Suprapubic skin (tissue), 4 donors: Measurements from ENCODE around the gene NFATC2. TPM values are rescaled to one million over a fixed set of nuclear protein-coding genes. Genes with fewer than 3 reads are reported as not detected.

ENCODE experiments used
- DNase-seq, 2 donors: peaks; one replicate each; pipeline ENCODE4 v3.0.0-alpha.2; 2019; ENCODE audit warnings: low spot score in 2 of 2
- H3K27ac ChIP-seq: fragments of 200-600 bp; sonication (generic); one replicate; pipeline ENCODE4 v1.5.1; 2019
- H3K27me3 ChIP-seq: fragments of 200-600 bp; sonication (generic); one replicate; pipeline ENCODE4 v1.5.1; 2019
- H3K36me3 ChIP-seq: fragments of 200-600 bp; sonication (generic); one replicate; pipeline ENCODE4 v1.5.1; 2019
- H3K4me1 ChIP-seq: fragments of 200-600 bp; sonication (generic); one replicate; pipeline ENCODE4 v1.5.1; 2019
- H3K4me3 ChIP-seq: fragments of 200-600 bp; sonication (generic); one replicate; pipeline ENCODE4 v1.5.1; 2019; ENCODE audit warnings: mild to moderate bottlenecking
- H3K9me3 ChIP-seq: fragments of 200-600 bp; sonication (generic); one replicate; pipeline ENCODE4 v1.5.1; 2019
- EP300 ChIP-seq: sonication (generic); formaldehyde crosslinking; IDR thresholded peaks from one replicate; pipeline ENCODE4 v1.6.1; 2017; ENCODE audit warnings: antibody characterized with exemption
- POLR2A ChIP-seq, 2 donors: fragments of 450-650 bp; IDR thresholded peaks; one replicate each; pipeline ENCODE4 v1.6.1; 2017; ENCODE audit warnings: antibody characterized with exemption in 2 of 2, mild to moderate bottlenecking in 2 of 2, moderate library complexity in 2 of 2
- POLR2AphosphoS5 ChIP-seq, 3 donors: sonication (generic); formaldehyde crosslinking; IDR thresholded peaks; one replicate each; pipeline ENCODE4 v1.6.1; 2017; ENCODE audit warnings: antibody characterized with exemption in 3 of 3
- WGBS: methylation state at CpG from one replicate; pipeline ENCODE4 v1.1.5; 2018; 5-methylcytosine and 5-hydroxymethylcytosine counted together
- total RNA-seq, 4 donors: library from RNA; depleted of rRNA; stranded (reverse); fragments of >200 nt; gene quantifications; one replicate each; pipeline ENCODE4 v1.1.0, GENCODE V29; 2016
- TF ChIP-seq, protein P1 (sequence below), 2 donors: fragments of 200-600 bp in 1 of 2; fragments of 450-650 bp in 1 of 2; sonication (generic) in 1 of 2; IDR thresholded peaks; one replicate each; pipeline ENCODE4 v1.5.1; 2016 to 2019; ENCODE audit warnings: antibody characterized with exemption in 2 of 2, mild to moderate bottlenecking in 1 of 2, moderate library complexity in 1 of 2

The NFATC2 gene
- total RNA-seq, 4 donors from 2014 or later: 5.4 to 15.7 (median 8.4) TPM

DNA sequence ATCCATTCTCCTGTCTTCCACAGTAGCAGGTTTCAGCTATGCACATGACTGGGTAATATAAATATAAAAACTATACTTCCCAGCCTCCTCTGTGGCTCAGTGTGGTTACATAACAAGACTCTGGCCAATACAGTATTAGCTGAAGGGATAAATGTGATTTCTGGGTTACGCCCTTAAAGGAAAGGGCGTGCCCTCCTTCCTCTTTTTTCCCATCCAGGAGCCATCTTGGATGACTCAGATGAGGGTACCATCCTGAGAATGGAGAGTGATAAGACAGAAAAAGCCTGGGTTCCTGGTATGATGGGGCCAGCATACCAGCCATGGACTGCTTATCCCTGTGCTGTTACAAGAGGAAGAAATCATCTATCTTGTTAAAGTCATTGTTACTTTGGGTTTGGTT, 123.3 kb downstream of the NFATC2 start:
- no peak overlapping the region for H3K27ac ChIP-seq
- WGBS: 71% methylated on average over 2 of the region's 2 CpGs
- H3K4me3 ChIP-seq: no peak overlapping the region
- no peaks in the 10 kb centered on the region for H3K36me3 ChIP-seq
- DNase-seq: no peak
- no peak for TF ChIP-seq EP300
- TF ChIP-seq, protein P1, sequence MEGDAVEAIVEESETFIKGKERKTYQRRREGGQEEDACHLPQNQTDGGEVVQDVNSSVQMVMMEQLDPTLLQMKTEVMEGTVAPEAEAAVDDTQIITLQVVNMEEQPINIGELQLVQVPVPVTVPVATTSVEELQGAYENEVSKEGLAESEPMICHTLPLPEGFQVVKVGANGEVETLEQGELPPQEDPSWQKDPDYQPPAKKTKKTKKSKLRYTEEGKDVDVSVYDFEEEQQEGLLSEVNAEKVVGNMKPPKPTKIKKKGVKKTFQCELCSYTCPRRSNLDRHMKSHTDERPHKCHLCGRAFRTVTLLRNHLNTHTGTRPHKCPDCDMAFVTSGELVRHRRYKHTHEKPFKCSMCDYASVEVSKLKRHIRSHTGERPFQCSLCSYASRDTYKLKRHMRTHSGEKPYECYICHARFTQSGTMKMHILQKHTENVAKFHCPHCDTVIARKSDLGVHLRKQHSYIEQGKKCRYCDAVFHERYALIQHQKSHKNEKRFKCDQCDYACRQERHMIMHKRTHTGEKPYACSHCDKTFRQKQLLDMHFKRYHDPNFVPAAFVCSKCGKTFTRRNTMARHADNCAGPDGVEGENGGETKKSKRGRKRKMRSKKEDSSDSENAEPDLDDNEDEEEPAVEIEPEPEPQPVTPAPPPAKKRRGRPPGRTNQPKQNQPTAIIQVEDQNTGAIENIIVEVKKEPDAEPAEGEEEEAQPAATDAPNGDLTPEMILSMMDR (IDR thresholded peaks at IDR 0.05): no peak
- TF ChIP-seq POLR2AphosphoS5 (IDR thresholded peaks at IDR 0.05): no peak
- TF ChIP-seq POLR2A (IDR thresholded peaks at IDR 0.05): no peak
- H3K4me1 ChIP-seq: no peaks in the 10 kb centered on the region
- no peaks in the 10 kb centered on the region for H3K9me3 ChIP-seq
- H3K27me3 ChIP-seq: no peaks in the 10 kb centered on the region

DNA sequence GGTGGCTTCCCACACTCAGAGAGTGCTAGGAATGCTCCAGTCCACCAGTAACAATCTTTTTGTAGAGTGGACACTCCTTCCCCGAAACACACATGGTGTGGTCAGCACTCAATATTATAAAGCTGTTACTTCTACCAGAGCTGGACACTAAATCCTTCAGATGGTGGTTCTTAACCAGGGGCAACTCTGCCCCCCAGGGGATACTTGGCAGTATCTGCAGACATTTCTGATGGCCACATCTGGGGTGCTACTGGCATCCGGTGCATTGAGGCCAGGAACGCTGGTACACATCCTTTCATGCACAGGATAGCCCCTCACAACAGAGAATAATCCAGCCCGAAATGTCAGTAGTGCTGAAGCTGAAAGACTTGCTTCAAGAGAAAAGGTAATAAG, 124.4 kb downstream of the NFATC2 start:
- Histone ChIP-seq H3K4me3 (no peak overlapping the region), H3K27me3 (no peaks in the 10 kb centered on the region), H3K36me3 (no peaks in the 10 kb centered on the region), H3K4me1 (peaks cover 6% of the 10 kb centered on the region), H3K27ac (no peak overlapping the region), H3K9me3 (no peaks in the 10 kb centered on the region)
- WGBS: 98% methylated on average over 4 of the region's 4 CpGs
- TF ChIP-seq, protein P1 (IDR thresholded peaks at IDR 0.05): no peak
- TF ChIP-seq POLR2A (IDR thresholded peaks at IDR 0.05) (no peak), EP300 (no peak)
- DNase-seq: no peak

DNA sequence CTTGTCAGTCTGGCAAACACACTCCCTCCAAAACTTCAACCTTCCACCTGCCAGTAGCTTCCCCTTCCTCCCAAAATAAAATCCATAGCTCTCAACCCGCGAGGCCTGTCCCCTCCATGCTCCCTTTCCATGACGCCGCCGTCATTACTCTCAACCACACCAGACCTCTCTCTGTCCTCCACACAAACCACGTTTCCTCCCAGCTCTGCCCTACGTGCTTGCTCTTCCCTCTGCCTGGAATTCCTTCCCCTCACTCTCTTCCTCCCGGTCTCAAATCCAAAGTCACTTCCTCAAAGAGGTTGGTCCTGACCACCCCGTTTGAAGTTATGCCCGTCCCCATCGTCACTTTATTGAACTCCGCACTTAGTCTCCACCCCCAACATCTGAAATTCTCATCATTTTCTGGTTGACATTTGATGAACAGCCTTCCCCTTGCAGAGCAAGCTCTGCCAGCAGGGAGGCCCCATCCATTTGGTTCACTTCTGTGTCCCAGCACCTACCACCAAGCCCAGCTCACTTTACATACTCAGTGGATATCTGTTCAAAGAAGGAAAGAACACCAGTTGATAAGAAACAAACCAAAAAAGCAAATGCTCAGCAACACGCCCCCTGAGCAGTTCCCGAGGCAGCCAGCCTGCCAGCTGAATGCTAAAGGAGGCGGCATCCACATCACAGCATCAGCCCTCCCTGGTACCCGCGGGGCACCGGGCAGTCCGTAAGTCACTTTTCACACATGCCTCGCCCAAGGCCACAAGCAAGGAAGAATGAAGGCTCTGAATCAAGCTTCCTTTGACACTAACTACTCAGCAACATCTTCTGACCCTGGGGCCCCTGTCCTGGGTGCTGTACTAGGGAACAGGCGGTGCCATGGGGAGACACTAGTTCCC, 125.0 kb downstream of the NFATC2 start:
- no peak for DNase-seq
- H3K36me3 ChIP-seq: no peaks in the 10 kb centered on the region
- H3K27ac ChIP-seq: no peak overlapping the region
- H3K27me3 ChIP-seq: no peaks in the 10 kb centered on the region
- TF ChIP-seq, protein P1 (IDR thresholded peaks at IDR 0.05): no peak
- no peak for TF ChIP-seq POLR2AphosphoS5 (IDR thresholded peaks at IDR 0.05)
- TF ChIP-seq EP300: no peak
- TF ChIP-seq POLR2A (IDR thresholded peaks at IDR 0.05): no peak
- H3K4me1 ChIP-seq: peaks cover 12% of the 10 kb centered on the region
- WGBS: 81% methylated on average over 21 of the region's 21 CpGs
- no peaks in the 10 kb centered on the region for H3K9me3 ChIP-seq
- no peak overlapping the region for H3K4me3 ChIP-seq

DNA sequence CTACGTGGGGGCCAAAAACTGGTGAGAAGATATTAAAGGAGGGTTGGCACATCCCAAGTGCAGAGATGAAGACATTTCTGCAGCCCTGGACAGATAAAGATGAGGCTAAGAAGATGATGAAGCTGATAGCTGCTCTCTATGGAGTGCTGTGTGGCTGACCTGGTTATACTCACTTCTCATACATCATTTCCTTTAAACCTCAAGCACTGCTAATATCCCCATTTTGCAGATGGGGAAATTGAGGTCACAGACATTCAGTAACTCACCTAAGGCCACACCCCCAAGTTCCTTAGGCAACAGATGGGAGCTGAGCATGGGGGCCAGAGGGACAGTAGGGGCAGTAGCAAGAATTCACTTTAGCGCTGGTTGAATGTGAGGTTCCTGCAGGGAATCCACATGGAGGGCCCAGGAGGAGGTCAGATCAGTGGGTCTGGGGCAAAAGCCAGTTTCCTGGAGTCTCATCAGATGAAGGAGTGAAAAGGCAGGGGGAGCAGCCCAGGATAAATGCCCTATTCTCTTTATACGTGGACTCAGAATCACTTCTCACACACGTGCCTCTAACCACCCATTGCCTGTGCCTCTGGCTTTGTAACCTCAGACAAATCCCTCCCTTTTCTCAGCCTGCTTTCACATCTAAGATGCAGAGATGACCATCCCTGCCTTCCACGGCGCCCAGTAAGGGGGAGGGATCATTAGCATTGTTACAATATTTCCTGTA, 125.8 kb downstream of the NFATC2 start:
- Histone ChIP-seq H3K27me3 (no peaks in the 10 kb centered on the region), H3K27ac (no peak overlapping the region), H3K4me3 (no peak overlapping the region), H3K36me3 (no peaks in the 10 kb centered on the region), H3K4me1 (peaks cover 19% of the 10 kb centered on the region), H3K9me3 (no peaks in the 10 kb centered on the region)
- DNase-seq: no peak
- TF ChIP-seq EP300 (no peak), POLR2AphosphoS5 (IDR thresholded peaks at IDR 0.05) (no peak)
- TF ChIP-seq, protein P1 (IDR thresholded peaks at IDR 0.05): no peak
- WGBS: 70% methylated on average over 6 of the region's 6 CpGs

DNA sequence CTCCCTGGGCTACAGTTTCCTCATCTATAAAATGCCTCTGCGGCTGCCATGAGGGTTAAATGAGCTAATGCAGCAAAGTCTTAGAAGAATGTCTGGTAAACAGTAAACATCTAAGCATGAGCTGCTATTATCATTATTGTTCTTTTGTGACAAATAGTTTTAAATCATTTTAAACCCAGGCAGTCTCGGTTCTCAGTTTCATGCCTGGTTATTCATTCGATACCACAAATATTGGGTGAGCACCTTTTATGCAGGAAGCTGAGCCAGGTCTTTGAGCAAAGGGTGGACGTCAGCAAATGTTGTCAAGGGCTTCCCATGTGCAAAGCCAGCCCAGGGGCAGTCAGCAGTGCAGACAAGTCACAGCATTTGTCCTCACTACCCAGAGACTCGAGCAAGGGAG, 128.7 kb downstream of the NFATC2 start:
- Histone ChIP-seq H3K4me1 (peaks cover 19% of the 10 kb centered on the region), H3K9me3 (no peaks in the 10 kb centered on the region), H3K36me3 (no peaks in the 10 kb centered on the region), H3K27ac (peak overlapping the region; percentile 46), H3K4me3 (no peak overlapping the region), H3K27me3 (no peaks in the 10 kb centered on the region)
- TF ChIP-seq EP300: no peak
- TF ChIP-seq POLR2A (IDR thresholded peaks at IDR 0.05): no peak
- TF ChIP-seq, protein P1 (IDR thresholded peaks at IDR 0.05): no peak
- TF ChIP-seq POLR2AphosphoS5 (IDR thresholded peaks at IDR 0.05): no peak
- WGBS: 86% methylated on average over 5 of the region's 5 CpGs
- DNase-seq: no peak
